Trophoblast cell (in vitro differentiated cells and primary cell): ENCODE results near the gene AP5M1.

ENCODE experiments used
- DNase-seq, 2 donors: peaks; one replicate each; pipeline ENCODE4 v3.0.0-alpha.2; 2016
- H2AFZ ChIP-seq: 2 replicates; pipeline ENCODE4 v1.6.1; 2013; ENCODE audit warnings: low read length, moderate library complexity, mild to moderate bottlenecking; ENCODE audit not compliant: insufficient read depth, poor library complexity
- H2AK5ac ChIP-seq: 2 replicates; pipeline ENCODE4 v1.6.1; 2013; ENCODE audit warnings: mild to moderate bottlenecking, low read length
- H2BK120ac ChIP-seq: 2 replicates; pipeline ENCODE4 v1.6.1; 2013; ENCODE audit warnings: low read length, mild to moderate bottlenecking, moderate library complexity; ENCODE audit not compliant: insufficient read depth, poor library complexity
- H2BK12ac ChIP-seq: 2 replicates; pipeline ENCODE4 v1.6.1; 2013; ENCODE audit warnings: mild to moderate bottlenecking, low read length, moderate library complexity
- H2BK5ac ChIP-seq: 2 replicates; pipeline ENCODE4 v1.6.1; 2013; ENCODE audit warnings: low read length, low read depth, moderate library complexity, mild to moderate bottlenecking; ENCODE audit not compliant: poor library complexity
- H3K14ac ChIP-seq: 2 replicates; pipeline ENCODE4 v1.6.1; 2013; ENCODE audit warnings: mild to moderate bottlenecking, low read length
- H3K18ac ChIP-seq: 2 replicates; pipeline ENCODE4 v1.6.1; 2013; ENCODE audit warnings: mild to moderate bottlenecking, low read length
- H3K23ac ChIP-seq: 2 replicates; pipeline ENCODE4 v1.6.1; 2013; ENCODE audit warnings: low read length
- H3K27ac ChIP-seq: 2 replicates; pipeline ENCODE4 v1.5.1; 2013; ENCODE audit warnings: low read depth, mild to moderate bottlenecking, inconsistent platforms, low read length, moderate library complexity
- H3K27me3 ChIP-seq: 2 replicates; pipeline ENCODE4 v1.6.1; 2013; ENCODE audit warnings: inconsistent platforms, mild to moderate bottlenecking, low read length, moderate library complexity; ENCODE audit not compliant: insufficient read depth
- H3K36me3 ChIP-seq, 2 experiments: 1 replicate in 1 of 2; 2 replicates in 1 of 2; pipeline ENCODE4 v1.6.1; 2013; ENCODE audit warnings: low read length in 2 of 2, mild to moderate bottlenecking in 2 of 2, moderate library complexity in 1 of 2; ENCODE audit not compliant: insufficient read depth in 2 of 2, control insufficient read depth in 1 of 2
- H3K4ac ChIP-seq: 2 replicates; pipeline ENCODE4 v1.6.1; 2013; ENCODE audit warnings: low read depth, mild to moderate bottlenecking, low read length, moderate library complexity
- H3K4me1 ChIP-seq, 2 experiments: 1 replicate in 1 of 2; 2 replicates in 1 of 2; pipeline ENCODE4 v1.6.1; 2013; ENCODE audit warnings: low read length in 2 of 2, mild to moderate bottlenecking in 2 of 2, moderate library complexity in 1 of 2; ENCODE audit not compliant: insufficient read depth in 2 of 2, control insufficient read depth in 1 of 2
- H3K4me2 ChIP-seq: 2 replicates; pipeline ENCODE4 v1.6.1; 2013; ENCODE audit warnings: inconsistent platforms, mild to moderate bottlenecking, low read length, moderate library complexity
- H3K4me3 ChIP-seq: 2 replicates; pipeline ENCODE4 v1.5.1; 2013; ENCODE audit warnings: mild to moderate bottlenecking, low read depth, low read length, inconsistent platforms
- H3K79me1 ChIP-seq: one replicate; pipeline ENCODE4 v1.6.1; 2013; ENCODE audit warnings: low read length
- H3K79me2 ChIP-seq: 2 replicates; pipeline ENCODE4 v1.6.1; 2013; ENCODE audit warnings: low read length, mild to moderate bottlenecking; ENCODE audit not compliant: control insufficient read depth, insufficient read depth, poor library complexity
- H3K9ac ChIP-seq: 2 replicates; pipeline ENCODE4 v1.6.1; 2013; ENCODE audit warnings: mild to moderate bottlenecking, low read length
- H3K9me3 ChIP-seq: 2 replicates; pipeline ENCODE4 v1.6.1; 2013; ENCODE audit warnings: low read depth, mild to moderate bottlenecking, control low read depth, inconsistent platforms, low read length; ENCODE audit not compliant: insufficient read depth
- H4K12ac ChIP-seq: 2 replicates; pipeline ENCODE4 v1.6.1; 2013; ENCODE audit warnings: low read depth, mild to moderate bottlenecking, low read length, moderate library complexity
- H4K8ac ChIP-seq: 2 replicates; pipeline ENCODE4 v1.6.1; 2013; ENCODE audit warnings: low read depth, mild to moderate bottlenecking, low read length, moderate library complexity
- H4K91ac ChIP-seq: one replicate; pipeline ENCODE4 v1.6.1; 2013; ENCODE audit warnings: low read depth, mild to moderate bottlenecking, low read length, moderate library complexity
- WGBS: extraction: QIAGEN DNeasy Blood & Tissue Kit; methylation state at CpG from one replicate; pipeline ENCODE4 v1.1.7; 2013; ENCODE audit warnings: missing lambda C conversion rate; ENCODE audit not compliant: insufficient read length, insufficient coverage; ENCODE audit errors: extremely low coverage; 5-methylcytosine and 5-hydroxymethylcytosine counted together

AP5M1 gene

DNA sequence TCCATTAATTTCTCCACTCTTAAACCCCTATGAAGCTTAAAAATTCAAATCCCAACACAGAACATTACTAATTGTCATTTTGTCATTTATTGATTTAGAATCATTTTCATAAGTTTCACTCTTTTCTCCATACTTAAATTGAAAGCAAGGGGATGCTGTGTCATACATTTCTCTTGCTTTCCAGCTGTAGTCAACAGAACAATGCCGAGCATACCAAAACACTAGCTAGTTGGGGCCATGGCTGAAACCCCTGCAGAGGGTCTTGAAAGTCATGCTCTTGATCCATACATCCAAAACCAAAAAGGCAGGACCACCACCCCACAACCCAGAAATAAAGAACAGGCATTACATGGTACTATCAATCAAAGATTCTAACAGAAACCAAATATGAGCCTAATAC is 9.1 kb upstream of the AP5M1 start:
- Histone ChIP-seq H3K4me2 (no peak overlapping the region), H4K91ac (no peak overlapping the region), H2BK12ac (no peak overlapping the region), H3K36me3 (no peaks in the 10 kb centered on the region), H3K27ac (no peak overlapping the region), H3K23ac (no peak overlapping the region), H3K14ac (no peak overlapping the region), H3K18ac (no peak overlapping the region), H3K79me1 (no peaks in the 10 kb centered on the region), H3K4me1 (no peaks in the 10 kb centered on the region), H2AK5ac (no peak overlapping the region), H3K4me3 (no peak overlapping the region), H3K9ac (no peak overlapping the region), H3K9me3 (peaks cover 2% of the 10 kb centered on the region), H2AFZ (no peak overlapping the region), H3K27me3 (no peaks in the 10 kb centered on the region), H4K8ac (no peak overlapping the region), H4K12ac (no peak overlapping the region), H3K79me2 (peaks cover 2% of the 10 kb centered on the region), H3K4ac (no peak overlapping the region), H2BK5ac (no peak overlapping the region), H2BK120ac (no peak overlapping the region)
- DNase-seq, result no peak
- WGBS, result no CpG with 5 or more reads among the region's 1 CpG

DNA sequence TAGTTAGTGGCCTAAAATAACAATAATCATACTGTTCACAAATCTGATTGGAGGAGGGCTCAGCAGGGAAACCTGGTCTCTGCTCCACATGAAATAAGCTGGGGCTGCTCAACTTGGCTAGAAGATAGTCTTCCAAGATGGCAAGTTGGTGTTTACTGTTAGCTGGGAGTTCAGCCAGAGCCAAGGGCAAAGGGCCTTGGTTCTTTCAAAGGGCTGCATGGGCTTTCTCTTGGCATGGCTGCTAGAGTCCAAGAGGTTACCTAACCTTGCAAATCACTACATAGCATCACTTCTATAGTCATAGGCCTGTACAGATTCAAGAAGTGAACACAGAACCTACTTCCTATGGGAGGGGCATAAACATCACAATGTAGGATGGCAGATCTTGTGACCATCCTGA is 7.2 kb upstream of the AP5M1 start:
- no peak overlapping the region for H3K4me3 ChIP-seq
- peaks cover 6% of the 10 kb centered on the region for H3K79me2 ChIP-seq
- H3K14ac ChIP-seq, result no peak overlapping the region

DNA sequence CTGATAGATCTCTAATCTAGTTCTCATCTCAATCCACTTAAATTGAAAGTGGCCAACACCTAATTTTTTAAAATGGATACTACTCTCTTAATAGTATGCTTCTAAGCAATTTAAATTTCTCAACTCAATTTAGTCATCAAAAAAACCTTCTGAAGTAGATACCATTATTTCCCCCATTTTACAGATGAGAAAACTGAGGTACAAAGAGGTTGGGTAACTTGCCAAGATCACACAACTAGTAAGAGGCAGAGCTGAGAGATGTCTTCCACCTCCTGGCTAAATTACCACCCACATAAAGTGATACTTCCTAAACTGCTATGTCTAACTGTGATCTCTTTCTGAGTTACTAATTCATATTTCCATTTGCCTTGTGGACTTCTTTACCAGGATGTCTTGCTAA is 6.7 kb upstream of the AP5M1 start:
- H3K14ac ChIP-seq, result no peak overlapping the region
- no peak overlapping the region for H2BK120ac ChIP-seq
- H3K36me3 ChIP-seq, result peaks cover 0 to 2% of the 10 kb centered on the region in 2 experiments
- DNase-seq, result no peak
- no peaks in the 10 kb centered on the region for H3K4me1 ChIP-seq
- H2AK5ac ChIP-seq, result no peak overlapping the region
- no peak overlapping the region for H3K4me2 ChIP-seq
- H2BK5ac ChIP-seq, result no peak overlapping the region
- H2AFZ ChIP-seq, result no peak overlapping the region
- H3K79me2 ChIP-seq, result peaks cover 6% of the 10 kb centered on the region
- no peak overlapping the region for H3K23ac ChIP-seq
- H3K27me3 ChIP-seq, result no peaks in the 10 kb centered on the region
- H3K9ac ChIP-seq, result no peak overlapping the region
- no peak overlapping the region for H4K91ac ChIP-seq
- H3K4me3 ChIP-seq, result no peak overlapping the region
- H3K4ac ChIP-seq, result no peak overlapping the region
- H3K9me3 ChIP-seq, result no peaks in the 10 kb centered on the region
- no peaks in the 10 kb centered on the region for H3K79me1 ChIP-seq
- H3K18ac ChIP-seq, result no peak overlapping the region
- no peak overlapping the region for H3K27ac ChIP-seq
- H4K8ac ChIP-seq, result no peak overlapping the region
- no peak overlapping the region for H4K12ac ChIP-seq
- H2BK12ac ChIP-seq, result no peak overlapping the region

More for the DNA sequence above, 7.2 kb upstream of the AP5M1 start:
- H3K4me1 ChIP-seq, result no peaks in the 10 kb centered on the region
- H4K91ac ChIP-seq, result no peak overlapping the region
- no peak overlapping the region for H3K4me2 ChIP-seq
- no peaks in the 10 kb centered on the region for H3K9me3 ChIP-seq
- DNase-seq, result no peak
- peaks cover 0 to 2% of the 10 kb centered on the region in 2 experiments for H3K36me3 ChIP-seq
- no peak overlapping the region for H3K9ac ChIP-seq
- H3K4ac ChIP-seq, result peak overlapping the region; percentile 3
- H4K8ac ChIP-seq, result no peak overlapping the region
- no peak overlapping the region for H2AFZ ChIP-seq
- no peak overlapping the region for H4K12ac ChIP-seq
- no peak overlapping the region for H3K23ac ChIP-seq
- H2BK120ac ChIP-seq, result no peak overlapping the region
- no peak overlapping the region for H2AK5ac ChIP-seq
- H2BK12ac ChIP-seq, result no peak overlapping the region
- H2BK5ac ChIP-seq, result no peak overlapping the region
- no peaks in the 10 kb centered on the region for H3K27me3 ChIP-seq
- H3K79me1 ChIP-seq, result no peaks in the 10 kb centered on the region
- no peak overlapping the region for H3K27ac ChIP-seq
- no peak overlapping the region for H3K18ac ChIP-seq

DNA sequence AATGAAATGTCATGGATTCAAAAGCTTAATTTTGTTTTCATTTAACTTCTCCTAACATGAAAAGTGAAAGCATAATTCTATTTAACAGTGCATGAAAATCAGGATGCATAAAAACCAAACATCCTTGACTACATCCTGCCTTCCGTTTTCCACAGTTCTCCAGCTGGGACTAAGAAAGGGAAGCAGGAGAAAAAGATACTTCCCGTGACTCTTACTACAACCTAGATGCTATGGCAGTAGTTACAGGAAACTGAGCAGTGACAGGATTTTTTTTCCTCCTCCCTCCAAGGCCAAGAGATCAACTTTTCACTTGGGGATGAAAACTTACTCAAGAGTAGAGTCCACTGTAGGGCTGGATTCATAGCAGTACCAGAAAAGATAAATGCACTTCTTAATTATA is 2.7 kb upstream of the AP5M1 start:
- Histone ChIP-seq H2BK5ac (no peak overlapping the region), H2AK5ac (no peak overlapping the region), H3K14ac (no peak overlapping the region), H2BK120ac (no peak overlapping the region), H3K4me2 (no peak overlapping the region), H2AFZ (no peak overlapping the region), H3K9ac (no peak overlapping the region), H4K8ac (no peak overlapping the region), H3K23ac (no peak overlapping the region), H3K36me3 (peaks cover 0 to 2% of the 10 kb centered on the region in 2 experiments), H2BK12ac (no peak overlapping the region), H3K79me1 (peaks cover 12% of the 10 kb centered on the region), H3K79me2 (peaks cover 16% of the 10 kb centered on the region), H4K12ac (no peak overlapping the region), H3K18ac (no peak overlapping the region), H3K27ac (no peak overlapping the region), H3K4me1 (peaks cover under 1% of the 10 kb centered on the region in 2 experiments), H3K4me3 (no peak overlapping the region), H3K4ac (no peak overlapping the region), H3K27me3 (no peaks in the 10 kb centered on the region), H4K91ac (no peak overlapping the region), H3K9me3 (no peaks in the 10 kb centered on the region)
- no CpG with 5 or more reads among the region's 2 CpGs for WGBS
- DNase-seq, result no peak
